Gastrocnemius medialis (tissue), 4 donors: Measurements from ENCODE around the gene ADARB1.

Experiments used
- POLR2A ChIP-seq, 2 donors: fragments of 450-650 bp; IDR thresholded peaks; one replicate each; pipeline ENCODE4 v1.6.1; 2017; ENCODE audit warnings: antibody characterized with exemption in 2 of 2, mild to moderate bottlenecking in 2 of 2, moderate library complexity in 2 of 2
- TF ChIP-seq, protein P1 (sequence below), 5 experiments: fragments of 450-650 bp in 3 of 5; fragments of 200-600 bp in 2 of 5; sonication (generic) in 2 of 5; IDR thresholded peaks in 4 of 5; conservative IDR thresholded peaks in 1 of 5; 1 replicate in 4 of 5; 2 replicates in 1 of 5; pipeline ENCODE4 v1.5.1; 2016 to 2019; ENCODE audit warnings: antibody characterized with exemption in 5 of 5, mild to moderate bottlenecking in 3 of 5, moderate library complexity in 3 of 5

DNA sequence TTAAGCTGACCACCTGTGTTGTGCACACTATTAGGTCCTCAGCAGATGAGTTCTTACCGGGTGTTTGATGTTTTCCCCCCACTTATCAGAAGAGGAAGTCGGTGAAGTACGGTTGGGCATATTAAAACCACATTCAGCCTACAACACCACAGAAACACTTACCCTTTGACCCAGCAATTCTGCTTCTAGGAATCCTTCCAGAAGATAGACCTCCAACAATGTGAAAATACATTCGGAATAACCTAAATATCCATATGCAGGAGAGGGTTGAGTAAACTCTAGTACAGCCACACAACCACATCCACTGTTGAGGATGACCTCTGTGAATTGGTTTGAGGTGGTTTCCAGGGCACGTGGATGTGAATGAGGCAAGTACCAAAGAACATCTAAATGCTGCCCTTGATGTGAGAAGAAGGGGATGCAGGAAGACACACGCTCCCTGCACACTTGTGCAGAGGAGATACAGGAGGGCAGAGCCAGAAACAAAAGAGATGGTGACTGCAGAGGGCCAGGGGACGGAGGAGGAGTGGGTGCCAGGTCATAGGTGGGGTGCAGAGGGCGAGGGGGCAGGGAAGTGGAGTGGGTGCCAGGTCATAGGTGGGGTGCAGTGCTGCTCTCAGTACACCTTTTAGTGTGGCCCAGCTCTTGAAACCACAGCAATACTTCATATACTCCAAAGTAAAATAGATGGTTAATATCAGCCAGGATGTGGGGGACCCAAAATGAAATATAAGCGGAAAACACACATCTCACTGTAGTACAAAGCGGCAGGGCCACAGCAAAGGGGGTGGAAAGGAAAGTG is 12.8 kb downstream of the ADARB1 start:
- TF ChIP-seq, protein P1, sequence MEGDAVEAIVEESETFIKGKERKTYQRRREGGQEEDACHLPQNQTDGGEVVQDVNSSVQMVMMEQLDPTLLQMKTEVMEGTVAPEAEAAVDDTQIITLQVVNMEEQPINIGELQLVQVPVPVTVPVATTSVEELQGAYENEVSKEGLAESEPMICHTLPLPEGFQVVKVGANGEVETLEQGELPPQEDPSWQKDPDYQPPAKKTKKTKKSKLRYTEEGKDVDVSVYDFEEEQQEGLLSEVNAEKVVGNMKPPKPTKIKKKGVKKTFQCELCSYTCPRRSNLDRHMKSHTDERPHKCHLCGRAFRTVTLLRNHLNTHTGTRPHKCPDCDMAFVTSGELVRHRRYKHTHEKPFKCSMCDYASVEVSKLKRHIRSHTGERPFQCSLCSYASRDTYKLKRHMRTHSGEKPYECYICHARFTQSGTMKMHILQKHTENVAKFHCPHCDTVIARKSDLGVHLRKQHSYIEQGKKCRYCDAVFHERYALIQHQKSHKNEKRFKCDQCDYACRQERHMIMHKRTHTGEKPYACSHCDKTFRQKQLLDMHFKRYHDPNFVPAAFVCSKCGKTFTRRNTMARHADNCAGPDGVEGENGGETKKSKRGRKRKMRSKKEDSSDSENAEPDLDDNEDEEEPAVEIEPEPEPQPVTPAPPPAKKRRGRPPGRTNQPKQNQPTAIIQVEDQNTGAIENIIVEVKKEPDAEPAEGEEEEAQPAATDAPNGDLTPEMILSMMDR (IDR thresholded peaks at IDR 0.05 in 4 of 5, conservative IDR thresholded peaks at IDR 0.05 in 1 of 5): no peak
- no peak for TF ChIP-seq POLR2A (IDR thresholded peaks at IDR 0.05)
